Body of pancreas (tissue), 4 donors: ENCODE measurements around the gene B2M. TPM values are rescaled to one million over a fixed set of nuclear protein-coding genes. Genes with fewer than 3 reads are reported as not detected.

Experiments used
- ATAC-seq: fragments of 150-250 bp; one replicate; pipeline ENCODE4 v1.9.1; 2016
- DNase-seq, 4 donors: peaks; one replicate each; pipeline ENCODE4 v3.0.0-alpha.2; 2019
- H3K27ac ChIP-seq, 4 donors: fragments of 200-600 bp; sonication (generic); 1 replicate in 3 of 4; 2 replicates in 1 of 4; pipeline versions ENCODE4 v1.5.1 to v1.6.1; 2016 to 2019; ENCODE audit warnings: mild to moderate bottlenecking in 1 of 4, mixed read lengths in 1 of 4, moderate library complexity in 1 of 4
- H3K27me3 ChIP-seq, 2 donors: fragments of 200-600 bp; sonication (generic); one replicate each; pipeline ENCODE4 v1.6.0; 2016; ENCODE audit warnings: mild to moderate bottlenecking in 1 of 2
- H3K36me3 ChIP-seq, 2 donors: fragments of 200-600 bp; sonication (generic); replicated peaks in 1 of 2; 2 replicates each; pipeline ENCODE4 v1.5.1; 2016; ENCODE audit warnings: low read depth in 2 of 2; ENCODE audit not compliant: insufficient read depth in 1 of 2
- H3K4me1 ChIP-seq: fragments of 200-600 bp; sonication (generic); one replicate; pipeline ENCODE4 v1.6.0; 2016
- H3K4me3 ChIP-seq, 2 donors: fragments of 200-600 bp; sonication (generic); 1 replicate in 1 of 2; 2 replicates in 1 of 2; pipeline ENCODE4 v1.5.1; 2016 to 2019
- H3K9me3 ChIP-seq, 3 donors: fragments of 200-600 bp; sonication (generic); 1 replicate in 2 of 3; 2 replicates in 1 of 3; pipeline ENCODE4 v1.5.1; 2016
- CTCF ChIP-seq, 7 experiments: fragments of 450-650 bp in 4 of 7; fragments of 200-600 bp in 3 of 7; sonication (generic) in 3 of 7; IDR thresholded peaks; one replicate each; pipeline ENCODE4 v1.5.1; 2016 to 2019; ENCODE audit warnings: antibody characterized with exemption in 7 of 7
- POLR2A ChIP-seq, 3 donors: fragments of 450-650 bp; IDR thresholded peaks; one replicate each; pipeline ENCODE4 v1.6.1; 2016; ENCODE audit warnings: antibody characterized with exemption in 3 of 3, mild to moderate bottlenecking in 2 of 3
- WGBS, 2 donors: methylation state at CpG; one replicate each; pipeline ENCODE4 v1.1.5; 2017; 5-methylcytosine and 5-hydroxymethylcytosine counted together
- intact Hi-C: fragments of 100-400 bp; cut with DNase I; formaldehyde crosslinking; loops from one replicate; pipeline ENCODE4 v1.15.1; 2023
- total RNA-seq, 2 donors: library from RNA; depleted of rRNA; stranded (reverse); fragments of >200 nt; gene quantifications; one replicate each; pipeline ENCODE4 v1.1.0, GENCODE V29; 2016

Gene B2M
- total RNA-seq, 2 donors from 2014 or later: 774 to 835 TPM

GRCh38 chr15:44670087-44670950 lies 41.0 kb upstream of the B2M start:
- no peak for DNase-seq
- 75 to 77% methylated on average over 6 of the region's 6 CpGs for WGBS, 2 donors
- H3K4me1 ChIP-seq: no peaks in the 10 kb centered on the region
- no peaks in the 10 kb centered on the region for H3K9me3 ChIP-seq
- no peak overlapping the region for H3K4me3 ChIP-seq
- H3K27ac ChIP-seq: no peak overlapping the region
- H3K36me3 ChIP-seq: no peaks in the 10 kb centered on the region
- H3K27me3 ChIP-seq: no peaks in the 10 kb centered on the region
- intact Hi-C loops: no loop called here
- no peak for ATAC-seq
- TF ChIP-seq CTCF (IDR thresholded peaks at IDR 0.05) (no peak), POLR2A (IDR thresholded peaks at IDR 0.05) (no peak)

GRCh38 chr15:44673639-44674038 lies 37.7 kb upstream of the B2M start:
- WGBS, 2 donors: 97 to 100% methylated on average over 2 of the region's 2 CpGs
- TF ChIP-seq POLR2A (IDR thresholded peaks at IDR 0.05): no peak
- no peak for TF ChIP-seq CTCF (IDR thresholded peaks at IDR 0.05)
- intact Hi-C loops: no loop called here
- Histone ChIP-seq H3K4me3 (no peak overlapping the region), H3K9me3 (no peaks in the 10 kb centered on the region), H3K4me1 (no peaks in the 10 kb centered on the region), H3K27ac (no peak overlapping the region), H3K27me3 (no peaks in the 10 kb centered on the region), H3K36me3 (no peaks in the 10 kb centered on the region)
- ATAC-seq: no peak
- DNase-seq: no peak

- Histone ChIP-seq H3K36me3 (no peaks in the 10 kb centered on the region), H3K4me3 (no peak overlapping the region), H3K9me3 (no peaks in the 10 kb centered on the region), H3K27ac (no peak overlapping the region), H3K27me3 (no peaks in the 10 kb centered on the region), H3K4me1 (no peaks in the 10 kb centered on the region)
- TF ChIP-seq POLR2A (IDR thresholded peaks at IDR 0.05): no peak
- no peak for TF ChIP-seq CTCF (IDR thresholded peaks at IDR 0.05)
- ATAC-seq (no peak), DNase-seq (no peak)
- intact Hi-C loops: no loop called here
- 74 to 77% methylated on average over 5 of the region's 5 CpGs for WGBS, 2 donors
These were observed 35.4 kb upstream of the B2M start for GRCh38 chr15:44675911-44676310.

GRCh38 chr15:44676676-44677075 lies 34.6 kb upstream of the B2M start:
- DNase-seq: no peak
- no peaks in the 10 kb centered on the region for H3K36me3 ChIP-seq
- H3K9me3 ChIP-seq: no peaks in the 10 kb centered on the region
- no peaks in the 10 kb centered on the region for H3K4me1 ChIP-seq
- 55 to 57% methylated on average over 7 of the region's 7 CpGs for WGBS, 2 donors
- no peak overlapping the region for H3K4me3 ChIP-seq
- H3K27me3 ChIP-seq: no peaks in the 10 kb centered on the region
- ATAC-seq: no peak
- no peak overlapping the region for H3K27ac ChIP-seq
- intact Hi-C loops: no loop called here
- TF ChIP-seq CTCF (IDR thresholded peaks at IDR 0.05) (no peak), POLR2A (IDR thresholded peaks at IDR 0.05) (no peak)

GRCh38 chr15:44682211-44682610 lies 29.1 kb upstream of the B2M start:
- 69% methylated on average over 2 of the region's 2 CpGs for WGBS, 2 donors
- Histone ChIP-seq H3K4me3 (no peak overlapping the region), H3K27me3 (no peaks in the 10 kb centered on the region), H3K36me3 (no peaks in the 10 kb centered on the region), H3K9me3 (no peaks in the 10 kb centered on the region), H3K4me1 (peaks cover 11% of the 10 kb centered on the region), H3K27ac (no peak overlapping the region)
- intact Hi-C loops: no loop called here
- DNase-seq (no peak), ATAC-seq (no peak)
- no peak for TF ChIP-seq CTCF (IDR thresholded peaks at IDR 0.05)
- TF ChIP-seq POLR2A (IDR thresholded peaks at IDR 0.05): no peak
